Stimulated activated CD8-positive, alpha-beta memory T cell treated with anti-CD3 and anti-CD28 coated beads, Interleukin-15, amount 100 ng/mL, for 24 hours (primary cell): ENCODE results near the gene KAZN.

Experiments used
- DNase-seq: peaks from one replicate; pipeline ENCODE4 v3.0.0-alpha.2; 2020; ENCODE audit warnings: low read depth

The KAZN gene

GRCh38 chr1:15096293-15096692 lies 497.8 kb downstream of the KAZN start:
- no peak for DNase-seq

- DNase-seq, result no peak
Measured at GRCh38 chr1:15098176-15099125, 500.0 kb downstream of the KAZN start.

GRCh38 chr1:15099441-15100120 lies 501.1 kb downstream of the KAZN start:
- DNase-seq, result no peak

GRCh38 chr1:15100121-15100879 lies 501.8 kb downstream of the KAZN start:
- no peak for DNase-seq

GRCh38 chr1:15100880-15101760 lies 502.6 kb downstream of the KAZN start:
- DNase-seq, result no peak

GRCh38 chr1:15101801-15102200 lies 503.3 kb downstream of the KAZN start:
- DNase-seq, result no peak

- no peak for DNase-seq
Measured at GRCh38 chr1:15102646-15103045, 504.2 kb downstream of the KAZN start.

GRCh38 chr1:15103211-15103610 lies 504.7 kb downstream of the KAZN start:
- no peak for DNase-seq

- no peak for DNase-seq
Measured at GRCh38 chr1:15103906-15104305, 505.4 kb downstream of the KAZN start.

GRCh38 chr1:15104768-15105167 lies 506.3 kb downstream of the KAZN start:
- DNase-seq, result no peak

- DNase-seq, result no peak
Measured at GRCh38 chr1:15106608-15107007, 508.1 kb downstream of the KAZN start.

- DNase-seq, result no peak
Measured at GRCh38 chr1:15107058-15107687, 508.7 kb downstream of the KAZN start.

- no peak for DNase-seq
Measured at GRCh38 chr1:15107911-15108310, 509.4 kb downstream of the KAZN start.

GRCh38 chr1:15110128-15110866 lies 511.8 kb downstream of the KAZN start:
- no peak for DNase-seq

- no peak for DNase-seq
Measured at GRCh38 chr1:15110867-15111230, 512.4 kb downstream of the KAZN start.

- no peak for DNase-seq
Measured at GRCh38 chr1:15113146-15113545, 514.7 kb downstream of the KAZN start.

- DNase-seq, result no peak
Measured at GRCh38 chr1:15114884-15115283, 516.4 kb downstream of the KAZN start.

- DNase-seq, result no peak
Measured at GRCh38 chr1:15115542-15116330, 517.3 kb downstream of the KAZN start.

- no peak for DNase-seq
Measured at GRCh38 chr1:15116966-15117365, 518.5 kb downstream of the KAZN start.
